SJSA1 (cell line): ENCODE results near the gene HOXB3. TPM values are rescaled to one million over a fixed set of nuclear protein-coding genes. Genes with fewer than 3 reads are reported as not detected.

Experiments
- DNase-seq, 2 experiments: peaks; one replicate each; pipeline ENCODE4 v3.0.0-alpha.2; 2015 to 2020; ENCODE audit warnings: low spot score in 2 of 2, low read depth in 1 of 2
- H3K27ac ChIP-seq: fragments of 250-450 bp; sonication (Bioruptor Pico); 2 replicates; pipeline ENCODE4 v1.5.1; 2020; ENCODE audit warnings: mild to moderate bottlenecking, moderate library complexity
- H3K27me3 ChIP-seq: fragments of 250-450 bp; sonication (Bioruptor Pico); replicated peaks from 2 replicates; pipeline ENCODE4 v1.5.1; 2020; ENCODE audit warnings: mild to moderate bottlenecking, moderate library complexity
- H3K36me3 ChIP-seq: fragments of 250-450 bp; sonication (Bioruptor Pico); 2 replicates; pipeline ENCODE4 v1.5.1; 2020; ENCODE audit warnings: mild to moderate bottlenecking
- H3K4me1 ChIP-seq: fragments of 250-450 bp; sonication (Bioruptor Pico); replicated peaks from 2 replicates; pipeline ENCODE4 v1.6.1; 2021; ENCODE audit warnings: mild to moderate bottlenecking
- H3K4me3 ChIP-seq: fragments of 250-450 bp; sonication (Bioruptor Pico); 2 replicates; pipeline ENCODE4 v1.5.1; 2020; ENCODE audit warnings: mild to moderate bottlenecking
- H3K9me3 ChIP-seq: fragments of 250-450 bp; sonication (Bioruptor Pico); replicated peaks from 2 replicates; pipeline ENCODE4 v1.5.1; 2020; ENCODE audit warnings: mild to moderate bottlenecking
- total RNA-seq: library from RNA; depleted of rRNA; stranded (reverse); fragments of >200 nt; shearing (Covaris generic); gene quantifications from 2 replicates; pipeline ENCODE4 v1.2.3, GENCODE V29; 2014

Gene HOXB3
- total RNA-seq, 1 experiment from 2014 or later: 5.2 TPM

DNA sequence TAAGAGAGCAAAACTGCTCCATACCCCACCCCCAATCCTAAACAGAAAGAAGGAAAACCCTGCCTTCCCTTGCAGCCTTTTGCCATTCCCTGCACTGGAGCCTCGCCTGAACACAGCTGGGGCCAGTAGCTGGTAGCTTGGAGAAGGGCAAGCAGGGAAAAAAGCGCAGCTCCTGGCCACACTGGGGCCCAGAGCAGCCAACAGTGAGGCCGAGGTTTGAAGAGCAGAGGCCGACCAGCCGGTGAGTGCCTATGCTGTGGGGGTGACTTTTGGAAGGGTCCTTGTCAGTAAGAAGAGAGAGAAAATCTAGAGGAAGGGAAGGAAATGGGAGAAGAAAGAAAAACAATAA, 39.3 kb upstream of the HOXB3 start:
- Histone ChIP-seq H3K27me3 (peaks cover 98% of the 10 kb centered on the region), H3K9me3 (no peaks in the 10 kb centered on the region), H3K36me3 (no peaks in the 10 kb centered on the region)

DNA sequence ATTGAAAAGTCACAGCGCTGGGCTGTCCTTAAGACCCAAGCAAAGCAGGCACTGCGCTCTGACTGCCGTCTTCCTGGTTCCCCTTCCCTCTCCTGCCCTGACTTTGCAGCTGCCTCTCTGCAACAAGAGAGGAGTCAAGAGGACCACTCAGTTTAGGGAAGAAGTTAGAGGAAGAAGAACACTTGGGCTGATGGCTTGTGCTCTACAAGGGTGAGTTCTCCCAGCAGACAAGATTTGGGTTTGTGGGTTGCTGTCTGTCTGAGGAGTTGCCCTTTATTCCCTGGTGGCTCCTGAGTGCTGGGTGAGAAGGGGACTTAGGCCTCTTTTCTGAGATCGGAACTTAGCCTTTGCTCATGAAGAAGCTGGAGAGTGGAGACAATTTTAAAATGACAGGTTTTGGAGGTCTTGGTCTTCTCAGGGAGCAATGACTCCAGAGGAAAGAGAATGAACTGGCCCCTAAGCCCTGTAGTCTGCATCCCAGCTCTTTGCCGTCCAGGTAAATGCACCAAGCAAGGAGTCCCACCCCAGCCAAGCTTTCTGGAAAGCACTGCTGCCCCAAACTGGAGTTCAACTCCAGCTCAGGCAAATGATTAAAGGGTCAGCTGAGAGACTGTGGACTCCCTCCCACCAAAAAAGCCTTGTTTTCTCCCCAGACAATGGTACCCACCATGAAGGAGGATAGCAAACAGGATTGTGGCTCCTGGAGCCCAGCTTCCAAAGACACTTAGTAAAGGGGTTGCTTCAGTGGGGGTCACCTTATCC, 38.8 kb upstream of the HOXB3 start:
- peaks cover 98% of the 10 kb centered on the region for H3K27me3 ChIP-seq

More for the DNA sequence above, 39.3 kb upstream of the HOXB3 start:
- H3K4me3 ChIP-seq: no peak overlapping the region
- peaks cover 20% of the 10 kb centered on the region for H3K4me1 ChIP-seq
- no peak overlapping the region for H3K27ac ChIP-seq
- no peak for DNase-seq

DNA sequence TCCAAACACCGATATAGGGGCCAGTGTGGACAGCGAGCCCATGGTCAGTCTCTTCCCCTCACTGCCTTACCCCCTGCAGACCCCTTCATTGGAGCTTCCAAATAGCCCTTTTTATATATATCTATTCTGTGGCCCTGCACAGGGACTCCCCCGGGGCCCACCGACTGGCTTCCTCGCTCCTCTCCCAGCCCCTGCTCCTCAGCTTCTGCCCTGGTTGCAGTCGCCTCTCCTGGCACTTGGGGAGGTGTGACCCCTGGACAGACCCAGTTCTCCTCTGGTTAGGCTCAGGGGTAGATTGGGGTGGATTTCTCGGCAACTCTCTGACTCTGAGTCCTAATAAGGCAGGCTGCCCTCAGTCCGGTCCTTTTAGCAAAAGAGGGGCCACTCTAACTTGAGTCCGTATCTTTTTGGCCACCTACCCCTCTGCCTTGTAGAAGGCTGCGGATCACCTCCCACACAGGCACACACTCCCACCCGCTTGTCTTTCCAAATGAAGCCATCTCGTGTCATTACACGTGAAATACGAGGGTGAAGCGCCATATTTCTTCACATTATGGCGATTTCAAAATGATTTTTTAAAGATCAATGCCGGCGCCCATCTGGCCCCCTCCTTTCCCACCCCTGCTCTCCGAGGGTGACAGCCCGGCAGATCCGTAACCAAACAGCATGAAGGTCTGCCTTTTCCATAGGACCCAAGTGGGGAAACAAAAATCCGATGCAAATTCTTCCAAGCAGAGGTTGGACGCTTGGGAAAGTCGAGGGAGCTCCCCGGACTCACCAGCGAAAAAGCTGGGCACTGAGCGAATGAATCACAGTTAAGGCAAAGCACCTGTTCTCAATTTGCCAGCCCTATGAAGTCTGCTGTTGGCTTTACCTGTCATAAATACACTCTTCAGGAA, 37.8 kb upstream of the HOXB3 start:
- peaks cover 20% of the 10 kb centered on the region for H3K4me1 ChIP-seq
- H3K27ac ChIP-seq: no peak overlapping the region
- DNase-seq: no peak
- H3K27me3 ChIP-seq: peaks cover 98% of the 10 kb centered on the region
- H3K4me3 ChIP-seq: no peak overlapping the region
- H3K36me3 ChIP-seq: no peaks in the 10 kb centered on the region
- no peaks in the 10 kb centered on the region for H3K9me3 ChIP-seq

More for the DNA sequence above, 38.8 kb upstream of the HOXB3 start:
- no peak overlapping the region for H3K4me3 ChIP-seq
- no peak for DNase-seq
- H3K27ac ChIP-seq: no peak overlapping the region
- peaks cover 20% of the 10 kb centered on the region for H3K4me1 ChIP-seq
- H3K9me3 ChIP-seq: no peaks in the 10 kb centered on the region
- H3K36me3 ChIP-seq: no peaks in the 10 kb centered on the region

DNA sequence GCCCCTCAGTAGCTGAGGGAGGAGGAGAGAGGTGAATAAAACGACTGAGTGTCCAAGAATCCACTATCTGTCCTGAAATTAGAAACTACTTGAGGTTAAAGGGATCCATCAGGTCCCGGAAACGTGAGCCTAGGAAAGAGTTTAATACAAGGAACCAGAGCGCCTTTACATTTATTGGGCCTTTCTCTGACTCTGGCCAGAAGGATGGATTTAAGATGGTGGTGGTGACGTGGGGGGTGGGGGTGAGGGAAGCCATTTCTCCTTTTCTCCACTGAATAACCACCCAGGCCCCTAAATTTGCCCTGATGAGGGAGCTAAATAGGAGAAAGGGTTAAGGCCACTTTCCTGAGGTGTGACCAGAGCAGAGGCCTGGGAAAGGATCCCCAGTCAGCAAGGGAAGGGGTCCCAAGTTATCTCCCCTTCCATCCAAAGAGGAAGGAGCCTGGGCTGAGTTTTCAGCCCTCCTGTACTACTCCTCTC, 37.1 kb upstream of the HOXB3 start:
- H3K36me3 ChIP-seq: no peaks in the 10 kb centered on the region
- peaks cover 98% of the 10 kb centered on the region for H3K27me3 ChIP-seq
- no peak overlapping the region for H3K4me3 ChIP-seq
- H3K9me3 ChIP-seq: no peaks in the 10 kb centered on the region
- H3K4me1 ChIP-seq: peaks cover 20% of the 10 kb centered on the region
- no peak overlapping the region for H3K27ac ChIP-seq
- no peak for DNase-seq

DNA sequence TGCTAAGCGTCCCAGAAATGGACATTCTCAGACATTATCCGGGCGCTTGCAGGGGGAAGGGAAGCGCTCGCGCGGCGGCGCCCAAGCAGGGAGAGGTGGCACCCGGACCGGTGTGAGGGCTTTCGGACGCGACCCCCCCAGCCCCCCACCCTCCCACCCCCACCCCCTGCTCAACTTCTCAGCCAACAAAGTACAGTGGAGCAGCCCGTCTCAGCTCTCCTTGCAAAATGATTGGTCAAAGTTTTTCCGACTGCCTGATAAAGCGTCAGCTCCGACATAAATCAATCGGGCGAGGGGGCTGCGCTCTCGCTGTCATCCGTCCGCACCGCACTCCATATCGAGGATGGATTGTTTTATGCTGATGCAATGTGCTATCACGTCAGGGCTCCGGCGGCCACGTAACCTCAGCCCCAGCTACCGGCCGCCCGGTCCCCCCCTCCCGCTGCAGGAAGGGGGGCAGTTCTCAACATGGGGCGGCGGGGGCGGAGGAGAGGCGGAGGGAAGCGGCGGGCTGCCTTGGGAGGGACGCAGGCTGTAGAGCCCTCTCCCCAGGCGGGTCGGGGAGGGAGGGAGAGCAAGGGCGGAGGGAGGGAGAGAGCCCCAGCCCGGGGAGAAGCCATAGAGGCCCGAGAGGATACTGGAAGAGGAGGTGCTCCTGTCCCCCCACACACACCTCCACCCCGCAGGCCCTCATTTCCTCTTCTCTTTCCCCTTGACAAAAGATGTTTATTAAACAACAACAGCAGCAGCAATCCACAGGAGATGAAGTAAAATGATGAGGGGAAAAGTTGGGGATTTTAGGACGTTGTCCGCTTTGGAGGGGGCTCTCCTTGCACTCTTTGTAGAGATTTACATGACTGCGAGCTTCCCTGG, 36.4 kb upstream of the HOXB3 start, which contains the start of gene HOXB9:
TSS of gene HOXB9 (minus strand) at position 114 of the 873 bp plus-strand sequence. CDS start at position 25, 89 bp downstream.
- Histone ChIP-seq H3K27me3 (peaks cover 98% of the 10 kb centered on the region), H3K36me3 (no peaks in the 10 kb centered on the region), H3K4me1 (peaks cover 20% of the 10 kb centered on the region), H3K4me3 (peak within 1 kb of the TSS; percentile 25), H3K9me3 (no peaks in the 10 kb centered on the region), H3K27ac (no peak within 1 kb of the TSS)
- no peak for DNase-seq

DNA sequence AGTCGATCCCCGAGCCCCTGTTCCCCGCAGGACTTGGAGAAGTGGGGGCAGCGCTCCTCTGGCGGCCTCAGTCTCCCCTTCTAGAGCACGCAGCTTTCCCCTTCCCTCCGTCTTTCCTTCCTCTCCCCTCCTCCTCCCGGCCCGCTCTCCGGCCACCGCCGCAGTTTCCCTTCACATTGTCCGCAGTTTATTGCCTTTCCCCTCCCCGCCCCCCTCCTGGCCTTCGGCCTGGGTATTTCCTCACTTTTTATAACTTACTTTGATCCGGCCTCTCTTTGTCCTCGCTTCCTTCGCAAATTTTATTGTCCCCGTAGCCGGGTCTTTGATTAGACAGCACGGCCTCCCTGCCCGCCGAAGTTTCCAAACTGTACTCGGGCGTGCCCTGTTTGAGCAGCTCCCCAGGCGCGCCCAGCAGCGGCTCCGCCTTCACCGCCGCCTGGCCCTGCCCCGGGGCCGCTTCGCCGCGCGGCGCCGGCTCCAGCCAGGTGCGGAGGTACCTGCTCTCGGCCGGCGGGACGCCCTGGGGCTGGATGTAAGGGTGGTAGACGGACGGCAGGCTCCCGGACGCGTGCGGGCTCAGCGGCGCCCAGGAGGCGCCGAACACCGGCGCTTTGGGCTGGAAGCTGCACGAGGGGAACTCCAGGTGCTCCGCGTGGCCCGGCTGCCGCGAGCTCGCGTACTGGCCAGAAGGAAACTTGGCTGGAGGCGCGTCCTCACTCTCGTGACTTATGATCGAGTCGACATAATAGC, 35.6 kb upstream of the HOXB3 start:
- peak in 1 of 2 experiments; percentile 51 for DNase-seq
- H3K4me3 ChIP-seq: peak overlapping the region; percentile 25
- no peak overlapping the region for H3K27ac ChIP-seq
- peaks cover 98% of the 10 kb centered on the region for H3K27me3 ChIP-seq
- H3K9me3 ChIP-seq: no peaks in the 10 kb centered on the region
- H3K36me3 ChIP-seq: no peaks in the 10 kb centered on the region
- peaks cover 20% of the 10 kb centered on the region for H3K4me1 ChIP-seq

DNA sequence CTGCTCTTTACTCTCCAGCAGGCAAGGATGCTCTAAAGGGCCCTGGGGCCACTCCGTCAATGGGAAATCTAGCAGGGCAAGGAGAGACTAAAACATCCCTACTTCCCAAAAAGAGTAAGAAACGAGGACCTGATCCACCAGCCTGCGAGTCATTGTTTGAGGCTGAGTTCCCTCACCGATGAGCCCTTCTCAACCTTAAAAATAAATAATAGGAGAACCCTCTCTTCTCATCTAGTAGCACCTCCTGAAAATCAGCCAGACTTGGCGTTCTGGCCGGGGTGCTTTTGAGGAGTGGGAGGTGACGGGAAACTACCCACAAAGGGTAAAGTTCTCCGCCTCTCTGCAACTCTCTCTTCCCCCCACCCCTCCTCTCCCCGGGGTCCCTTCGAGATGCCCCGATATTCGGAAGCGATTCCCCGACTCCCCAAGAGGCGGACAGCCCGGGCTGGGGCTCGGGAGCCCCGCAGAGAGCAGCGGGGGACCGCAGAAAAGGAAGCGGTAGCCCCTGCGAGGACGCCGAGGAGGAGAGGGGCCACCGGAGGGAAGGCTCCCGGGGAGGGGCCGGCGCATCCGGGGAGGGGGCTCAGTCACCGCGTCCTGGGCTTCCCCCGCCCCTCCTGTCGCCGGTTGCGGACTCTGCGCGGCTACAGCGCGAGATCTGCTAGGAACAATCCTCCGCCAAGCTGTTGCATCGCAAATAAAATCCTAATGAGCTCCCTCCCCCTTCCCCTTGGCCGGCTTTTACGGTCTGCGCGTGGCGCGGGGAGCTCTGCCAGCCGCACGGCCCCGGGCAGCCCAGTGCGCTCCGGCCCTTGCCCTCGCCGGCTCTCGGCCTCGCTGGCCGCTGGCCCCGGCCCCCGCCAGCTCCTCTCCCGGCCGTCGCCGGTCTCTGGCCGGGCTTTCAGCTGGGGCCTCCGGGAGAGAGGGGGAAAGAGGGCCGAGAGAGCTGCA, 34.8 kb upstream of the HOXB3 start:
- no peak overlapping the region for H3K27ac ChIP-seq
- H3K4me3 ChIP-seq: peak overlapping the region; percentile 25
- H3K9me3 ChIP-seq: no peaks in the 10 kb centered on the region
- peak in 1 of 2 experiments; percentile 50 for DNase-seq
- peaks cover 20% of the 10 kb centered on the region for H3K4me1 ChIP-seq
- H3K27me3 ChIP-seq: peaks cover 98% of the 10 kb centered on the region
- no peaks in the 10 kb centered on the region for H3K36me3 ChIP-seq

DNA sequence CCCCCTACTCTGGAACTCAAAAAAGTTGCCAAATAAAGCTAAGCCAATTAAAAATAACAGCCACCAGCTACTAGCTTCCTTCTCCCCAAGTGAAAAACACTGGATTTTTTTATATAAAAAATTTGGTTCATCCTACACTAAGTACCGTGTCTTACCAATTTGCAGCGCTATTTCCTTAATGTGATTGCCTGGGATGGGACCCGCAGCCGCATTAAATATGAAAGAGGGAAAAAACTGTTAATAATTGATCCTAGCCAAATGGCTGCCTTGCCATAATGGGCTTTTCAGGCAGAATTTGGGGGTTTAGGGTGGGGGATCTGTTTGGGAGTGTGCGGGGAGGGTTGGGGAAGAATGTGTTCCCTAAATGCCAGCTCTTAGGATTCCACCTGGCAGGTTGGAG, 34.1 kb upstream of the HOXB3 start:
- Histone ChIP-seq H3K27ac (no peak overlapping the region), H3K36me3 (no peaks in the 10 kb centered on the region), H3K27me3 (peaks cover 98% of the 10 kb centered on the region), H3K9me3 (no peaks in the 10 kb centered on the region), H3K4me1 (peaks cover 20% of the 10 kb centered on the region), H3K4me3 (no peak overlapping the region)
- no peak for DNase-seq

DNA sequence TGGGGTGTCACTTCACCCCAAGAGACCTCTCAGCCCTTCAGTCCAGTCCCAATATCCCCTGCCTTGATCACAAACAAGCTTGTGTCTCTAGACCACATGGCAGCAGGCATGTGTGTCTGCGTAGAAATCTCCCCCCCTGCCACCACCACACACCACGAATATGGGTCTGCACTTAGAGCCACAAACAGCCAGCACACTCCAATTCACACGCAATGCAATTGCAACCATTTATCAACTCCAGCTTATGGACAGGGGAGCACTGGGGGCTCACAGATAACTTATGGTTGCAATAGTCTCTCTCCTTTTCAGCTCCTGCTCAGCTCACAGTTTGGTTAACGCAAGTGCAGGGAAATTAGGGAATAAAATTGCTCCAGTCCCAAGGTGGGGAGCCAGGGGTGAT, 33.5 kb upstream of the HOXB3 start:
- Histone ChIP-seq H3K4me3 (no peak overlapping the region), H3K4me1 (peaks cover 20% of the 10 kb centered on the region), H3K36me3 (no peaks in the 10 kb centered on the region), H3K27ac (no peak overlapping the region), H3K27me3 (peaks cover 98% of the 10 kb centered on the region), H3K9me3 (no peaks in the 10 kb centered on the region)
- no peak for DNase-seq

DNA sequence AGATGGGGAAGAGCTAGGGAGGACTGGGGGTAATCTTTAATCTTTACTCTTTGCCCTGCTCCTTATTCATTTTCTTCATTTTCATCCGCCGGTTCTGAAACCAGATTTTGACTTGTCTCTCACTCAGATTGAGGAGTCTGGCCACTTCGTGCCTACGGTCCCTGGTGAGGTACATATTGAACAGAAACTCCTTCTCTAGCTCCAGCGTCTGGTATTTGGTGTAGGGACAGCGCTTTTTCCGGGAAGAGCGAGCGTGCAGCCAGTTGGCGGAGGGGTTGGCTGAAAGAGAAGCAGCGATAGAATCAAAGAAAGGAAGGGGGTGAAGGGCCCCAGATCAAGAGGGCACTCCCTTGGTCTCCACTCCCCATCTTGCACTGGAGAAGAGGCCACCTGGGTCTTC, 32.8 kb upstream of the HOXB3 start:
- Histone ChIP-seq H3K27me3 (peaks cover 98% of the 10 kb centered on the region), H3K4me3 (no peak overlapping the region), H3K4me1 (peaks cover 20% of the 10 kb centered on the region), H3K27ac (no peak overlapping the region), H3K9me3 (no peaks in the 10 kb centered on the region), H3K36me3 (no peaks in the 10 kb centered on the region)
- DNase-seq: no peak

DNA sequence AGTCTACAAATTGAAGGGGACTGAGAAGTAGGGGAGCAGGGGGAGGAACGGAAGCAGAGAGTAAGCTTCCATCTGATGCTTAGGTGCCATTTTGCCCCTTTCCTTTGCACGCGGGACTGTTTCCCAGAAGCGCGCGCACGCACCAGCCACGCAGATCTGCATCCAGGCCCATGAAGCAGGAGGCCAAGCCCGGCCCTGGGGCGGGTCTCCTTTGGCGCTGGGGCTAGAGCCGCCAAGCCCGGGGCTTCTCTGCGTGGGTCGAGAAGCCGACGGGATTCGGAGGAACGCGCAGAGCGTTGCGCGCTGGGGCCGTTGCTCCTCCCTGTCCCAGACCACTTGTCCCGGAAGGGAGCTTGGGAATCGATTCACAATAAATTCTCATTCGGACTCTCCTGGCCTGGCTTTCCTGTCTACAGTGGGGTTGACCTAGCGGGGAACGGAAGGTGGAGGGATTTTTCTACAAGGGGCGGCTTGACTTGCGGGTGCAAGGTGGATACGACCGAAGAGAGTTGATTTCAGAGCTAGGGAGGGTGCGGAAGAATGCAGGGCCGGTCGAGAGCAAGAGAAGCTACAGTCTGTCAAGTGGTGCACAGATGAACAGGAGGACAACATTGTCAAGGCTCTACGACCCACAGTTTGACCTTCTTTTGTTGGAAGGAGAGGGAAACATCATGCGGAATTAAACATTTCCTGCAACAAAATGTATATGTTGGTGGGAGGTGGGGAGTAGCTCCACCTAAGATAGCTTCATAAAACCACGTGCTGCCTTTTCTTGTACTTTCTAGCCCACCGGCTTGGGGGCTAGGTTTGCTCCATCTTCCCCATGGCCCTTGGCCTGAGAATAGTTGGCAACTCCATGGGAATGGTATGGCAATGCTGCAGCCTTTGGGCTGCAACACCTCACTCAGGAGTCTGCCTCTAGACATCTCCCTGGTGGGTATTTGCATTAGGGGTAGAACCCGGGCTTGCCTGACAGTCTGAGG, 31.7 kb upstream of the HOXB3 start:
- Histone ChIP-seq H3K4me3 (no peak overlapping the region), H3K4me1 (peaks cover 19% of the 10 kb centered on the region), H3K36me3 (no peaks in the 10 kb centered on the region), H3K27ac (no peak overlapping the region), H3K27me3 (peaks cover 98% of the 10 kb centered on the region), H3K9me3 (no peaks in the 10 kb centered on the region)
- DNase-seq: no peak
